GM23248 (cell line): ENCODE results near the gene C10orf90.

Source experiments
- EZH2 ChIP-seq: fragments of 200-600 bp; sonication (generic); IDR thresholded peaks from 2 replicates; pipeline ENCODE4 v1.6.1; 2018; ENCODE audit warnings: antibody characterized with exemption, mild to moderate bottlenecking; ENCODE audit not compliant: insufficient read depth, poor library complexity, severe bottlenecking
- EZH2phosphoT487 ChIP-seq: fragments of 200-600 bp; sonication (generic); IDR thresholded peaks from 2 replicates; pipeline ENCODE4 v1.6.1; 2018; ENCODE audit warnings: antibody characterized with exemption, moderate library complexity, mild to moderate bottlenecking, low read depth; ENCODE audit not compliant: insufficient read depth

GRCh38 chr10:126597211-126597610 is 73.3 kb downstream of the C10orf90 start:
- no peak for TF ChIP-seq EZH2
- no peak for TF ChIP-seq EZH2phosphoT487
